Liver (tissue), 3 donors: ENCODE results near the gene NAA38.

Experiments
- ATF3 ChIP-seq: IDR thresholded peaks from 2 replicates; pipeline ENCODE4 v1.6.1; 2016; ENCODE audit warnings: antibody characterized with exemption
- EGR1 ChIP-seq, 2 donors: IDR thresholded peaks; 2 replicates each; pipeline ENCODE4 v1.6.1; 2016 to 2018; ENCODE audit warnings: antibody characterized with exemption in 2 of 2, low read depth in 2 of 2
- FOXA1 ChIP-seq: IDR thresholded peaks from 2 replicates; pipeline ENCODE4 v1.6.1; 2016; ENCODE audit warnings: antibody characterized with exemption
- JUND ChIP-seq, 2 donors: IDR thresholded peaks; 2 replicates each; pipeline ENCODE4 v1.6.1; 2016; ENCODE audit warnings: antibody characterized with exemption in 2 of 2
- MAX ChIP-seq: IDR thresholded peaks from 2 replicates; pipeline ENCODE4 v1.6.1; 2016; ENCODE audit warnings: antibody characterized with exemption
- RAD21 ChIP-seq, 2 donors: IDR thresholded peaks; 2 replicates each; pipeline ENCODE4 v1.6.1; 2016; ENCODE audit warnings: antibody characterized with exemption in 2 of 2, mild to moderate bottlenecking in 2 of 2
- RXRA ChIP-seq, 2 donors: IDR thresholded peaks; 2 replicates each; pipeline ENCODE4 v1.6.1; 2017 to 2018; ENCODE audit warnings: antibody characterized with exemption in 2 of 2, mild to moderate bottlenecking in 1 of 2
- YY1 ChIP-seq: IDR thresholded peaks from 2 replicates; pipeline ENCODE4 v1.6.1; 2016; ENCODE audit warnings: antibody characterized with exemption, mild to moderate bottlenecking
- TF ChIP-seq, protein P1 (sequence below): fragments of 150-350 bp; IDR thresholded peaks from 2 replicates; pipeline ENCODE4 v1.5.1; 2017; ENCODE audit warnings: improper control_type of control experiment, low read depth, low read length; ENCODE audit not compliant: missing input control
- TF ChIP-seq, protein P2 (sequence below): IDR thresholded peaks from 2 replicates; pipeline ENCODE4 v1.6.1; 2016; ENCODE audit warnings: antibody characterized with exemption, mild to moderate bottlenecking
- TF ChIP-seq, protein P3 (sequence below): IDR thresholded peaks from 2 replicates; pipeline ENCODE4 v1.6.1; 2016; ENCODE audit warnings: antibody characterized with exemption
- donor health status: healthy.
- donor health status: healthy.

- TF ChIP-seq, protein P1, sequence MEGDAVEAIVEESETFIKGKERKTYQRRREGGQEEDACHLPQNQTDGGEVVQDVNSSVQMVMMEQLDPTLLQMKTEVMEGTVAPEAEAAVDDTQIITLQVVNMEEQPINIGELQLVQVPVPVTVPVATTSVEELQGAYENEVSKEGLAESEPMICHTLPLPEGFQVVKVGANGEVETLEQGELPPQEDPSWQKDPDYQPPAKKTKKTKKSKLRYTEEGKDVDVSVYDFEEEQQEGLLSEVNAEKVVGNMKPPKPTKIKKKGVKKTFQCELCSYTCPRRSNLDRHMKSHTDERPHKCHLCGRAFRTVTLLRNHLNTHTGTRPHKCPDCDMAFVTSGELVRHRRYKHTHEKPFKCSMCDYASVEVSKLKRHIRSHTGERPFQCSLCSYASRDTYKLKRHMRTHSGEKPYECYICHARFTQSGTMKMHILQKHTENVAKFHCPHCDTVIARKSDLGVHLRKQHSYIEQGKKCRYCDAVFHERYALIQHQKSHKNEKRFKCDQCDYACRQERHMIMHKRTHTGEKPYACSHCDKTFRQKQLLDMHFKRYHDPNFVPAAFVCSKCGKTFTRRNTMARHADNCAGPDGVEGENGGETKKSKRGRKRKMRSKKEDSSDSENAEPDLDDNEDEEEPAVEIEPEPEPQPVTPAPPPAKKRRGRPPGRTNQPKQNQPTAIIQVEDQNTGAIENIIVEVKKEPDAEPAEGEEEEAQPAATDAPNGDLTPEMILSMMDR, result no peak
- TF ChIP-seq JUND (IDR thresholded peaks at IDR 0.05) (no peak), MAX (no peak), RAD21 (IDR thresholded peaks at IDR 0.05) (no peak), YY1 (no peak), RXRA (IDR thresholded peaks at IDR 0.05) (no peak), ATF3 (no peak), FOXA1 (no peak), EGR1 (IDR thresholded peaks at IDR 0.05; ENCODE audit: low read depth in 2 of 2) (no peak)
- TF ChIP-seq, protein P2, sequence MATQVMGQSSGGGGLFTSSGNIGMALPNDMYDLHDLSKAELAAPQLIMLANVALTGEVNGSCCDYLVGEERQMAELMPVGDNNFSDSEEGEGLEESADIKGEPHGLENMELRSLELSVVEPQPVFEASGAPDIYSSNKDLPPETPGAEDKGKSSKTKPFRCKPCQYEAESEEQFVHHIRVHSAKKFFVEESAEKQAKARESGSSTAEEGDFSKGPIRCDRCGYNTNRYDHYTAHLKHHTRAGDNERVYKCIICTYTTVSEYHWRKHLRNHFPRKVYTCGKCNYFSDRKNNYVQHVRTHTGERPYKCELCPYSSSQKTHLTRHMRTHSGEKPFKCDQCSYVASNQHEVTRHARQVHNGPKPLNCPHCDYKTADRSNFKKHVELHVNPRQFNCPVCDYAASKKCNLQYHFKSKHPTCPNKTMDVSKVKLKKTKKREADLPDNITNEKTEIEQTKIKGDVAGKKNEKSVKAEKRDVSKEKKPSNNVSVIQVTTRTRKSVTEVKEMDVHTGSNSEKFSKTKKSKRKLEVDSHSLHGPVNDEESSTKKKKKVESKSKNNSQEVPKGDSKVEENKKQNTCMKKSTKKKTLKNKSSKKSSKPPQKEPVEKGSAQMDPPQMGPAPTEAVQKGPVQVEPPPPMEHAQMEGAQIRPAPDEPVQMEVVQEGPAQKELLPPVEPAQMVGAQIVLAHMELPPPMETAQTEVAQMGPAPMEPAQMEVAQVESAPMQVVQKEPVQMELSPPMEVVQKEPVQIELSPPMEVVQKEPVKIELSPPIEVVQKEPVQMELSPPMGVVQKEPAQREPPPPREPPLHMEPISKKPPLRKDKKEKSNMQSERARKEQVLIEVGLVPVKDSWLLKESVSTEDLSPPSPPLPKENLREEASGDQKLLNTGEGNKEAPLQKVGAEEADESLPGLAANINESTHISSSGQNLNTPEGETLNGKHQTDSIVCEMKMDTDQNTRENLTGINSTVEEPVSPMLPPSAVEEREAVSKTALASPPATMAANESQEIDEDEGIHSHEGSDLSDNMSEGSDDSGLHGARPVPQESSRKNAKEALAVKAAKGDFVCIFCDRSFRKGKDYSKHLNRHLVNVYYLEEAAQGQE, result no peak
- TF ChIP-seq, protein P3, sequence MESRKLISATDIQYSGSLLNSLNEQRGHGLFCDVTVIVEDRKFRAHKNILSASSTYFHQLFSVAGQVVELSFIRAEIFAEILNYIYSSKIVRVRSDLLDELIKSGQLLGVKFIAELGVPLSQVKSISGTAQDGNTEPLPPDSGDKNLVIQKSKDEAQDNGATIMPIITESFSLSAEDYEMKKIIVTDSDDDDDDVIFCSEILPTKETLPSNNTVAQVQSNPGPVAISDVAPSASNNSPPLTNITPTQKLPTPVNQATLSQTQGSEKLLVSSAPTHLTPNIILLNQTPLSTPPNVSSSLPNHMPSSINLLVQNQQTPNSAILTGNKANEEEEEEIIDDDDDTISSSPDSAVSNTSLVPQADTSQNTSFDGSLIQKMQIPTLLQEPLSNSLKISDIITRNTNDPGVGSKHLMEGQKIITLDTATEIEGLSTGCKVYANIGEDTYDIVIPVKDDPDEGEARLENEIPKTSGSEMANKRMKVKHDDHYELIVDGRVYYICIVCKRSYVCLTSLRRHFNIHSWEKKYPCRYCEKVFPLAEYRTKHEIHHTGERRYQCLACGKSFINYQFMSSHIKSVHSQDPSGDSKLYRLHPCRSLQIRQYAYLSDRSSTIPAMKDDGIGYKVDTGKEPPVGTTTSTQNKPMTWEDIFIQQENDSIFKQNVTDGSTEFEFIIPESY, result no peak
Observed at GRCh38 chr17:7856011-7856810, 1.1 kb downstream of the NAA38 start.
